H1 (cell line): ENCODE results near the gene CFAP61.
"Not testable (repeated sequence)": the region's sequence is repeated elsewhere in the genome, so short reads cannot be mapped to it uniquely, and the experiment has no call there.

Source experiments
- CTCF ChIP-seq, 3 experiments: IDR thresholded peaks; 1 replicate in 2 of 3; 2 replicates in 1 of 3; pipeline versions ENCODE4 v1.5.1 to v1.6.1; 2011; ENCODE audit warnings: low read length in 3 of 3, mild to moderate bottlenecking in 3 of 3, inconsistent platforms in 2 of 3, low read depth in 1 of 3, moderate library complexity in 1 of 3; ENCODE audit not compliant: insufficient read depth in 1 of 3; ENCODE audit errors: control extremely low read depth in 1 of 3
- FOSL1 ChIP-seq: IDR thresholded peaks from 2 replicates; pipeline ENCODE4 v1.6.1; 2011; ENCODE audit warnings: mild to moderate bottlenecking, low read depth, low read length, moderate library complexity; ENCODE audit not compliant: insufficient read depth
- PHF8 ChIP-seq: fragments of 200-600 bp; sonication (generic); conservative IDR thresholded peaks from 2 replicates; pipeline ENCODE4 v1.7.1; 2012; ENCODE audit warnings: low read depth, mild to moderate bottlenecking, inconsistent platforms, low read length, moderate library complexity
- RAD21 ChIP-seq, 2 experiments: IDR thresholded peaks in 1 of 2; conservative IDR thresholded peaks in 1 of 2; 2 replicates each; pipeline ENCODE4 v1.6.1; 2011; ENCODE audit warnings: low read depth in 2 of 2, low read length in 2 of 2, improper control_type of control experiment in 1 of 2, inconsistent platforms in 1 of 2, mild to moderate bottlenecking in 1 of 2, moderate library complexity in 1 of 2
- SUZ12 ChIP-seq: fragments of 200-600 bp; sonication (generic); IDR thresholded peaks from 2 replicates; pipeline ENCODE4 v1.6.1; 2012; ENCODE audit warnings: mild to moderate bottlenecking, inconsistent platforms, low read length, moderate library complexity, mixed read lengths

- TF ChIP-seq CTCF (IDR thresholded peaks at IDR 0.05; ENCODE audit: control extremely low read depth in 1 of 3, insufficient read depth in 1 of 3, low read depth in 1 of 3, low read length in 3 of 3); PHF8; FOSL1; SUZ12; RAD21 (IDR thresholded peaks at IDR 0.05 in 1 of 2, conservative IDR thresholded peaks at IDR 0.05 in 1 of 2; ENCODE audit: low read depth in 2 of 2, low read length in 2 of 2): not testable (repeated sequence)
These were observed 48.4 kb upstream of the CFAP61 start for GRCh38 chr20:20003955-20004322.
